HepG2 (cell line): ENCODE data around the gene BTBD1. TPM values are rescaled to one million over a fixed set of nuclear protein-coding genes. Genes with fewer than 3 reads are reported as not detected.

ENCODE experiments used
- ATAC-seq: fragments of 200-7000 bp; cut with Tn5 transposase; 3 replicates; pipeline ENCODE4 v1.9.1; 2020; ENCODE audit warnings: mild to moderate bottlenecking, moderate library complexity
- BruUV-seq: library from RNA; stranded (reverse); fragments of 400-500 nt; replicated peaks from 2 replicates; lab custom pipeline; 2021; lab: Mats Ljungman, UMichigan
- CTCF ChIA-PET: fragments of 300-600 bp; formaldehyde crosslinking; extraction: SDS; loops from one replicate; lab custom pipeline; 2021; ENCODE audit warnings: low total read pairs, inconsistent platforms, low intra/inter-chr PET ratio; lab: Yijun Ruan, JAX
- POLR2A ChIA-PET: fragments of 350-600 bp; sonication (Branson Sonifier 250); formaldehyde crosslinking; loops from one replicate; lab custom pipeline; 2020; ENCODE audit warnings: antibody characterized with exemption, inconsistent platforms; lab: Yijun Ruan, JAX
- DNase-seq: peaks from one replicate; pipeline ENCODE4 v3.0.0-alpha.2; 2015; ENCODE audit warnings: low spot score
- FAIRE-seq: peaks from 3 replicates; lab custom pipeline; 2011; peaks lifted over from hg19 to GRCh38; lab: Jason Lieb, UNC
- H2AFZ ChIP-seq: one replicate; pipeline ENCODE4 v1.6.1; 2011; ENCODE audit warnings: low read length, inconsistent platforms
- H3K27ac ChIP-seq: fragments of 300-600 bp; 3 replicates; pipeline ENCODE4 v1.8.0; 2011; ENCODE audit warnings: mixed run types, mild to moderate bottlenecking, mixed read lengths, low read length, inconsistent platforms; ENCODE audit not compliant: insufficient read depth; ENCODE audit errors: extremely low read length
- H3K27me3 ChIP-seq, 2 experiments: fragments of 200-600 bp in 1 of 2; 2 replicates in 1 of 2; 3 replicates in 1 of 2; pipeline versions ENCODE4 v1.6.0 to v1.8.0; 2011; ENCODE audit warnings: low read length in 2 of 2, mild to moderate bottlenecking in 2 of 2, moderate library complexity in 2 of 2, inconsistent platforms in 1 of 2; ENCODE audit not compliant: insufficient read depth in 2 of 2, control insufficient read depth in 1 of 2
- H3K36me3 ChIP-seq, 2 experiments: fragments of 200-600 bp in 1 of 2; replicated peaks in 1 of 2; 2 replicates in 1 of 2; 3 replicates in 1 of 2; pipeline versions ENCODE4 v1.5.1 to v1.8.0; 2011; ENCODE audit warnings: low read length in 2 of 2, inconsistent platforms in 1 of 2; ENCODE audit not compliant: insufficient read depth in 2 of 2, control insufficient read depth in 1 of 2
- H3K4me1 ChIP-seq: 2 replicates; pipeline ENCODE4 v1.5.1; 2012; ENCODE audit warnings: low read length, inconsistent platforms; ENCODE audit not compliant: insufficient read depth
- H3K4me2 ChIP-seq: 2 replicates; pipeline ENCODE4 v1.6.0; 2011; ENCODE audit warnings: low read depth, low read length, inconsistent platforms
- H3K4me3 ChIP-seq, 3 experiments: fragments of 200-600 bp in 1 of 3; sonication (generic), shearing (Covaris generic) in 1 of 3; replicated peaks in 1 of 3; 2 replicates each; pipeline ENCODE4 v1.5.1; 2011 to 2016; ENCODE audit warnings: low read length in 3 of 3, inconsistent platforms in 2 of 3, low read depth in 2 of 3, mild to moderate bottlenecking in 2 of 3, control low read depth in 1 of 3, mixed read lengths in 1 of 3; ENCODE audit not compliant: insufficient read depth in 1 of 3
- H3K79me2 ChIP-seq: one replicate; pipeline ENCODE4 v1.6.1; 2011; ENCODE audit warnings: low read length, inconsistent platforms; ENCODE audit not compliant: insufficient read depth
- H3K9ac ChIP-seq: 2 replicates; pipeline ENCODE4 v1.6.0; 2011; ENCODE audit warnings: mild to moderate bottlenecking, low read depth, low read length, inconsistent platforms; ENCODE audit not compliant: insufficient read depth
- H3K9me3 ChIP-seq: 2 replicates; pipeline ENCODE4 v1.5.1; 2012; ENCODE audit warnings: mild to moderate bottlenecking, low read length
- H4K20me1 ChIP-seq: 2 replicates; pipeline ENCODE4 v1.6.0; 2011; ENCODE audit warnings: inconsistent platforms, mild to moderate bottlenecking, low read length, moderate library complexity; ENCODE audit not compliant: insufficient read depth
- ATF3 ChIP-seq: sonication (generic); formaldehyde crosslinking; IDR thresholded peaks from 2 replicates; pipeline ENCODE4 v1.4.0; 2020; ENCODE audit warnings: missing genetic modification reagents
- EED ChIP-seq: sonication (generic); formaldehyde crosslinking; IDR thresholded peaks from 2 replicates; pipeline ENCODE4 v1.5.0; 2020; ENCODE audit warnings: mild to moderate bottlenecking, missing genetic modification reagents
- FOXK1 ChIP-seq: sonication (generic); formaldehyde crosslinking; IDR thresholded peaks from 2 replicates; pipeline ENCODE4 v1.4.0; 2020; ENCODE audit warnings: low read depth, missing genetic modification reagents, borderline replicate concordance
- HMG20A ChIP-seq: IDR thresholded peaks from 2 replicates; pipeline ENCODE4 v1.6.1; 2016; ENCODE audit warnings: borderline replicate concordance
- HNF4A ChIP-seq: sonication (generic); formaldehyde crosslinking; IDR thresholded peaks from 2 replicates; pipeline ENCODE4 v1.4.0; 2020; ENCODE audit warnings: missing genetic modification reagents
- IKZF1 ChIP-seq: fragments of 450-650 bp; IDR thresholded peaks from 2 replicates; pipeline ENCODE4 v1.7.1; 2016
- MTA3 ChIP-seq: sonication (generic); formaldehyde crosslinking; IDR thresholded peaks from 2 replicates; pipeline ENCODE4 v1.4.0; 2020; ENCODE audit warnings: missing genetic modification reagents
- RELA ChIP-seq: sonication (generic); formaldehyde crosslinking; IDR thresholded peaks from 2 replicates; pipeline ENCODE4 v1.4.0; 2020; ENCODE audit warnings: missing genetic modification reagents
- TBP ChIP-seq: sonication (generic); formaldehyde crosslinking; IDR thresholded peaks from 2 replicates; pipeline ENCODE4 v1.5.0; 2020; ENCODE audit warnings: missing genetic modification reagents
- ZC3H4 ChIP-seq: sonication (generic); formaldehyde crosslinking; IDR thresholded peaks from 2 replicates; pipeline ENCODE4 v1.4.0; 2020; ENCODE audit warnings: missing genetic modification reagents, borderline replicate concordance
- ZKSCAN1 ChIP-seq: fragments of 150-350 bp; IDR thresholded peaks from 2 replicates; pipeline ENCODE4 v1.6.1; 2014; ENCODE audit warnings: low read length
- ZMYM3 ChIP-seq: sonication (generic); formaldehyde crosslinking; IDR thresholded peaks from 2 replicates; pipeline ENCODE4 v1.5.1; 2020; ENCODE audit warnings: mild to moderate bottlenecking, missing genetic modification reagents
- ZNF496 ChIP-seq: sonication (generic); formaldehyde crosslinking; IDR thresholded peaks from 2 replicates; pipeline ENCODE4 v1.8.1; 2023; ENCODE audit warnings: mild to moderate bottlenecking, moderate library complexity, missing genetic modification reagents; ENCODE audit not compliant: insufficient replicate concordance
- ZNF512 ChIP-seq: sonication (generic); formaldehyde crosslinking; IDR thresholded peaks from 2 replicates; pipeline ENCODE4 v1.4.0; 2020; ENCODE audit warnings: mild to moderate bottlenecking, missing genetic modification reagents
- ZNF749 ChIP-seq: sonication (generic); formaldehyde crosslinking; IDR thresholded peaks from 2 replicates; pipeline ENCODE4 v1.8.0; 2022; ENCODE audit warnings: mild to moderate bottlenecking, missing genetic modification reagents, moderate library complexity, borderline replicate concordance
- WGBS: methylation state at CpG from one replicate; pipeline ENCODE4 v1.1.6; 2017; ENCODE audit warnings: low lambda C conversion rate; 5-methylcytosine and 5-hydroxymethylcytosine counted together
- in situ Hi-C: cut with HindIII; loops from 2 replicates; pipeline ENCODE4 v1.10.0; 2017; ENCODE audit warnings: low pct_unique_long_range_greater_than_20kb; ENCODE audit not compliant: extremely low pct_ligation_motif_present
- intact Hi-C: fragments of 100-400 bp; cut with micrococcal nuclease; formaldehyde crosslinking; loops from one replicate; pipeline ENCODE4 v1.10.0; 2022; ENCODE audit not compliant: unreplicated experiment
- polyA plus RNA-seq, 8 experiments: library from polyadenylated mRNA; depleted of rRNA in 3 of 8; stranded (reverse) in 7 of 8; unstranded in 1 of 8; fragments of >200 nt; fragmentation: Illumina TruSeq in 4 of 8; extraction: Trizol in 4 of 8; gene quantifications; 2 replicates each; pipeline versions ENCODE4 v1.2.1 to v1.2.3, GENCODE V29; 2011 to 2016; ENCODE audit warnings: low read depth in 4 of 8, missing spikeins in 1 of 8, mixed read lengths in 1 of 8; ENCODE audit not compliant: insufficient read depth in 1 of 8
- total RNA-seq, 5 experiments: library from RNA; depleted of rRNA; stranded (reverse); fragments of >200 nt; fragmentation: Illumina TruSeq; extraction: Trizol; gene quantifications; 2 replicates each; pipeline ENCODE4 v1.2.3, GENCODE V29; 2016; ENCODE audit warnings: low read depth in 1 of 5
- TF ChIP-seq, protein P1 (sequence below): sonication (generic); formaldehyde crosslinking; IDR thresholded peaks from 2 replicates; pipeline ENCODE4 v1.4.0; 2020; ENCODE audit warnings: mild to moderate bottlenecking, low read depth, missing genetic modification reagents
- TF ChIP-seq, protein P2 (sequence below): sonication (generic); formaldehyde crosslinking; IDR thresholded peaks from 2 replicates; pipeline ENCODE4 v1.9.0; 2021; ENCODE audit warnings: missing genetic modification reagents, borderline replicate concordance

Gene BTBD1
- total and polyA plus RNA-seq, 2 of the 13 experiments (the other 11 are each of a cell fraction or from before 2014, with no cell fraction given) = 32.1 to 53.9 TPM

- no peak for FAIRE-seq
- no peak overlapping the region for H3K4me3 ChIP-seq
- intact Hi-C loops = no loop called here
- no peak overlapping the region for H3K4me2 ChIP-seq
- H3K9ac ChIP-seq = no peak overlapping the region
- H3K9me3 ChIP-seq = no peaks in the 10 kb centered on the region
- ChIA-PET POLR2A (no interaction called here), CTCF (no interaction called here)
- no peaks in the 10 kb centered on the region for H3K36me3 ChIP-seq
- H3K27me3 ChIP-seq = peaks cover 0 to 42% of the 10 kb centered on the region in 2 experiments; a peak in 2 of 5 replicates
- H2AFZ ChIP-seq = no peak overlapping the region
- DNase-seq = no peak
- H3K27ac ChIP-seq = no peak overlapping the region
- in situ Hi-C loops = no loop called here
- WGBS = 5% methylated on average over 3 of the region's 3 CpGs
- no peaks in the 10 kb centered on the region for H4K20me1 ChIP-seq
- BruUV-seq = no TSS peak
- H3K4me1 ChIP-seq = no peaks in the 10 kb centered on the region
- no peak for TF ChIP-seq ATF3 (CRISPR knock-in tag)
- TF ChIP-seq ZMYM3 (CRISPR knock-in tag) = no peak
- no peak for TF ChIP-seq RELA (CRISPR knock-in tag)
- no peak for TF ChIP-seq MTA3
- TF ChIP-seq FOXK1 (CRISPR knock-in tag) = no peak
- TF ChIP-seq ZKSCAN1 = no peak
- TF ChIP-seq ZNF512 (CRISPR knock-in tag) = no peak
- TF ChIP-seq HMG20A = no peak
- TF ChIP-seq, protein P1, sequence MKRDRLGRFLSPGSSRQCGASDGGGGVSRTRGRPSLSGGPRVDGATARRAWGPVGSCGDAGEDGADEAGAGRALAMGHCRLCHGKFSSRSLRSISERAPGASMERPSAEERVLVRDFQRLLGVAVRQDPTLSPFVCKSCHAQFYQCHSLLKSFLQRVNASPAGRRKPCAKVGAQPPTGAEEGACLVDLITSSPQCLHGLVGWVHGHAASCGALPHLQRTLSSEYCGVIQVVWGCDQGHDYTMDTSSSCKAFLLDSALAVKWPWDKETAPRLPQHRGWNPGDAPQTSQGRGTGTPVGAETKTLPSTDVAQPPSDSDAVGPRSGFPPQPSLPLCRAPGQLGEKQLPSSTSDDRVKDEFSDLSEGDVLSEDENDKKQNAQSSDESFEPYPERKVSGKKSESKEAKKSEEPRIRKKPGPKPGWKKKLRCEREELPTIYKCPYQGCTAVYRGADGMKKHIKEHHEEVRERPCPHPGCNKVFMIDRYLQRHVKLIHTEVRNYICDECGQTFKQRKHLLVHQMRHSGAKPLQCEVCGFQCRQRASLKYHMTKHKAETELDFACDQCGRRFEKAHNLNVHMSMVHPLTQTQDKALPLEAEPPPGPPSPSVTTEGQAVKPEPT = no peak
- no peak for TF ChIP-seq HNF4A (CRISPR knock-in tag)
- no peak for TF ChIP-seq ZNF496 (CRISPR knock-in tag)
- no peak for TF ChIP-seq ZC3H4 (CRISPR knock-in tag)
- no peak for TF ChIP-seq TBP
- no peak for TF ChIP-seq ZNF749 (CRISPR knock-in tag)
- TF ChIP-seq EED (CRISPR knock-in tag) = no peak
- TF ChIP-seq, protein P2, sequence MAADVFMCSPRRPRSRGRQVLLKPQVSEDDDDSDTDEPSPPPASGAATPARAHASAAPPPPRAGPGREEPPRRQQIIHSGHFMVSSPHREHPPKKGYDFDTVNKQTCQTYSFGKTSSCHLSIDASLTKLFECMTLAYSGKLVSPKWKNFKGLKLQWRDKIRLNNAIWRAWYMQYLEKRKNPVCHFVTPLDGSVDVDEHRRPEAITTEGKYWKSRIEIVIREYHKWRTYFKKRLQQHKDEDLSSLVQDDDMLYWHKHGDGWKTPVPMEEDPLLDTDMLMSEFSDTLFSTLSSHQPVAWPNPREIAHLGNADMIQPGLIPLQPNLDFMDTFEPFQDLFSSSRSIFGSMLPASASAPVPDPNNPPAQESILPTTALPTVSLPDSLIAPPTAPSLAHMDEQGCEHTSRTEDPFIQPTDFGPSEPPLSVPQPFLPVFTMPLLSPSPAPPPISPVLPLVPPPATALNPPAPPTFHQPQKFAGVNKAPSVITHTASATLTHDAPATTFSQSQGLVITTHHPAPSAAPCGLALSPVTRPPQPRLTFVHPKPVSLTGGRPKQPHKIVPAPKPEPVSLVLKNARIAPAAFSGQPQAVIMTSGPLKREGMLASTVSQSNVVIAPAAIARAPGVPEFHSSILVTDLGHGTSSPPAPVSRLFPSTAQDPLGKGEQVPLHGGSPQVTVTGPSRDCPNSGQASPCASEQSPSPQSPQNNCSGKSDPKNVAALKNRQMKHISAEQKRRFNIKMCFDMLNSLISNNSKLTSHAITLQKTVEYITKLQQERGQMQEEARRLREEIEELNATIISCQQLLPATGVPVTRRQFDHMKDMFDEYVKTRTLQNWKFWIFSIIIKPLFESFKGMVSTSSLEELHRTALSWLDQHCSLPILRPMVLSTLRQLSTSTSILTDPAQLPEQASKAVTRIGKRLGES = no peak
- TF ChIP-seq IKZF1 = no peak
- ATAC-seq = no peak
- H3K79me2 ChIP-seq = no peaks in the 10 kb centered on the region
Observed at GRCh38 chr15:83110381-83110780, 43.3 kb upstream of the BTBD1 start.
